Sigmoid colon (tissue), 4 donors: ENCODE results near the gene PTGIS.

Experiments used
- POLR2A ChIP-seq, 2 donors: fragments of 450-650 bp; IDR thresholded peaks; one replicate each; pipeline ENCODE4 v1.6.1; 2016; ENCODE audit warnings: antibody characterized with exemption in 2 of 2, mild to moderate bottlenecking in 2 of 2, moderate library complexity in 2 of 2
- POLR2AphosphoS5 ChIP-seq, 4 donors: sonication (generic); formaldehyde crosslinking; IDR thresholded peaks; one replicate each; pipeline ENCODE4 v1.6.1; 2017; ENCODE audit warnings: antibody characterized with exemption in 4 of 4
- TF ChIP-seq, protein P1 (sequence below), 4 experiments: fragments of 450-650 bp in 3 of 4; fragments of 200-600 bp in 1 of 4; IDR thresholded peaks; one replicate each; pipeline ENCODE4 v1.5.1; 2016 to 2019; ENCODE audit warnings: antibody characterized with exemption in 4 of 4, mild to moderate bottlenecking in 3 of 4, moderate library complexity in 2 of 4

GRCh38 chr20:49615401-49616153, 47.6 kb upstream of the PTGIS start:
- TF ChIP-seq POLR2AphosphoS5 (IDR thresholded peaks at IDR 0.05) (no peak), POLR2A (IDR thresholded peaks at IDR 0.05) (no peak)
- TF ChIP-seq, protein P1, sequence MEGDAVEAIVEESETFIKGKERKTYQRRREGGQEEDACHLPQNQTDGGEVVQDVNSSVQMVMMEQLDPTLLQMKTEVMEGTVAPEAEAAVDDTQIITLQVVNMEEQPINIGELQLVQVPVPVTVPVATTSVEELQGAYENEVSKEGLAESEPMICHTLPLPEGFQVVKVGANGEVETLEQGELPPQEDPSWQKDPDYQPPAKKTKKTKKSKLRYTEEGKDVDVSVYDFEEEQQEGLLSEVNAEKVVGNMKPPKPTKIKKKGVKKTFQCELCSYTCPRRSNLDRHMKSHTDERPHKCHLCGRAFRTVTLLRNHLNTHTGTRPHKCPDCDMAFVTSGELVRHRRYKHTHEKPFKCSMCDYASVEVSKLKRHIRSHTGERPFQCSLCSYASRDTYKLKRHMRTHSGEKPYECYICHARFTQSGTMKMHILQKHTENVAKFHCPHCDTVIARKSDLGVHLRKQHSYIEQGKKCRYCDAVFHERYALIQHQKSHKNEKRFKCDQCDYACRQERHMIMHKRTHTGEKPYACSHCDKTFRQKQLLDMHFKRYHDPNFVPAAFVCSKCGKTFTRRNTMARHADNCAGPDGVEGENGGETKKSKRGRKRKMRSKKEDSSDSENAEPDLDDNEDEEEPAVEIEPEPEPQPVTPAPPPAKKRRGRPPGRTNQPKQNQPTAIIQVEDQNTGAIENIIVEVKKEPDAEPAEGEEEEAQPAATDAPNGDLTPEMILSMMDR (IDR thresholded peaks at IDR 0.05), result no peak
